GM18498 (cell line): ENCODE measurements around the gene RPH3AL.
"Not testable (repeated sequence)": the region's sequence is repeated elsewhere in the genome, so short reads cannot be mapped to it uniquely, and the experiment has no call there.

Experiments used
- ATAC-seq: cut with Tn5 transposase; IDR thresholded peaks from one replicate; pipeline ENCODE4 v1.9.1; 2021; ENCODE audit warnings: mild to moderate bottlenecking, moderate library complexity; ENCODE audit not compliant: unreplicated experiment

Gene RPH3AL

DNA sequence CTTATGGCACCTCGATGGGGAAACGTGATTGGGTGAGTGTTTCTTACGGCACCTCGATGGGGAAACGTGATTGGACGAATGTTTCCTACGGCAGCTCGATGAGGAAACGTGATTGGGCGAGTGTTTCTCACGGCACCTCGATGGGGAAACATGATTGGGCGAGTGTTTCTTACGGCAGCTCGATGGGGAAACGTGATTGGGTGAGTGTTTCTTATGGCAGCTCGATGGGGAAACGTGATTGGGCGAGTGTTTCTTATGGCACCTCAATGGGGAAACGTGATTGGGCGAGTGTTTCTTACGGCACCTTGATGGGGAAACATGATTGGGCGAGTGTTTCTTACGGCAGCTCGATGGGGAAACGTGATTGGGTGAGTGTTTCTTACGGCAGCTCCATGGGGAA is 146.1 kb downstream of the RPH3AL start:
- not testable (repeated sequence) for ATAC-seq

DNA sequence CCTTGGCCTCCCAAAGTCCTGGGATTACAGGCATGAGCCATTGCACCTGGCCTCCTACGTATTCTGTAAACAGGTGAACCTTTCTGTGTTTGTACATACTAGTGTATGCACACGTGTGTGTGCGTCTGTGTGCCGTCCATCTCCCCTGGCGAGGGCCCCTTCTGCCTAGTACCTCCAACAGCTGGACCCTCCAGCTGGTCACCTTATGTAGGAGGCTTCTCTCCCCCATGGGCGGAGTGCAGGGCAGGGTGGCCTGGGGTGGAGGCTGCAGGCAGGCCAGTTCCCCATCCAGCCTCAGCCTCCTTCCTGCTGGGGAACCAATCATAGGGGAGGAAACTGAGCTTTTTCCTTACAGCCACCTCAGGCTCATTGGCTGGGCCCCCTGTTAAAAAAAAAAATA is 146.8 kb downstream of the RPH3AL start:
- ATAC-seq = no peak

DNA sequence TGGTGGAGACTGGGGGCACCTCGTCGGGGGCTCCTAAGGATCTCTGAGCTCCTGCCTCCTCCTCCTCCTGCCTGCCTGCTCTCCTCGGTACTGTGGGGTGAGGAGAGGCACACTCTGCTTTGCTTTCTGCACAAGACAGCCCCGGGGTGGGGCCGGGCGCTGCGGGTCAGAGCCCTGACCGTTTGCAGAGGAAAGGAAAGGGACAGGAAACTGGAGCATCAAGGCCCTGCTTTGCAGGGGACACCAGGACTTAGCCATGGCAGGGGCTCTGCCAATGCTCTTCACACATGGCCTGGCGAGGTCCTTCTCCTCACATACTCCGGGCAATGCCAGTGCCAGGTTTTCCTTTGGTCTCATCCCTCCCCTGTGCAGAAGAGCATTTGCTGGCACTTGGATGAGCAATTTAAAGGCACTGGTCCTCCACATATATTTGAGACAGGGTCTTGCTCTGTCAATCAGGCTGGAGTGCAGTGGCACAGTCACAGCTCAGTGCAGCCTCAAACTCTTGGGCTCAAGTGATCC is 147.4 kb downstream of the RPH3AL start:
- no peak for ATAC-seq

DNA sequence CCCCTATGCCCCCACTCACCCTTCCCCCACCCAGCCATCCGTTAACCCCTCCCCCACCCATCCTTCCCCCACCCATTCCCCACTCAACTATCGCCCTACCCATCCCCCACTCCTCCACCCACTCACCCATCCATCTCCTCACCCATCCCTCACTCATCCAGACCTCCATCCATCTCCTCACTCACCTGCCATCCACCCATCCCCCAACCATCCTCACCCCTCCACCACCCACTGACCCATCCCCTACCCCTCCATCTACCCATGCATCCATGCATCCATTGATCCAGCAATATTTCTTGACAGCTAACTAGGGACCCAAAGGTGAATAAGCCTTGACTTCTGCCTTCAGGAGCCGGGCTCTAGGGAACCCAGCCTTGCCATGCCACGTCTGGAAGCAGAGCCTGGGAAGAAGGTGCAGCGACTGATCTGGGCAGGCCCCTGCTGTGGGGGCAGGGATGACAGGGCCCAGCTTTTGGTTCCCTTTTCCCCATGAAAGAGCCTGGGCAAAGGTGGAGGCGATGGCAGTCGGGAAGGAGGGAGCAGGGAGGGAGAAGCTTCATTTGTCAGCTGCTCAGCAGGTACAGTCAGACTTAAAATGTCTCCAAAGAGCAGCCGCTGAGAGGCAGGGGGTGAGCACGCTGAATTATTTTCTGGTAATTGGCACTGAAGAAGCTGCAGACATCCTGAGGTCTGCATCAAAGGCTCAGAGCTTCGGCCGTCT is 148.0 kb downstream of the RPH3AL start:
- no peak for ATAC-seq

DNA sequence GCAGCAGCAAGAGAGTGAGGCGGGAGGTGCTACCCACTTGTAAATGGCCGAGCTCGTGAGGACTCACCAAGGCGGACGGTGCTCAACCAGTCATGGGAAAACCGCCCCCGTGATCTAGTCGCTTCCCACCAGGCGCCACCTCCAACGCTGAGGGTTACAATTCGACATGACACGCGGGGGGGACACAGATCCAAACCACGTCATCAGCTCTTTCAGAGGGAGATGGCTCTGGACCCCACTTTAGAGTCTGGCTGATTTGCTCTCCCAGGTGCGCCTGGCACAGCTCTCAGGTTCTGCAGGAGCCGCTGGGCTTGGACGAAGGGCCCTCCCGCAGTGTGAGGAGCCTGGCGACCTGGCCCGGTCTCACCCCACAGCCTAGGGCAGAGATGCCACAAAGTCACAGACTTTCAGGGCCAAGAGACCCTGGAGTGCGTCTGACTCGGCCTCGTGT is 150.1 kb downstream of the RPH3AL start:
- ATAC-seq = no peak

DNA sequence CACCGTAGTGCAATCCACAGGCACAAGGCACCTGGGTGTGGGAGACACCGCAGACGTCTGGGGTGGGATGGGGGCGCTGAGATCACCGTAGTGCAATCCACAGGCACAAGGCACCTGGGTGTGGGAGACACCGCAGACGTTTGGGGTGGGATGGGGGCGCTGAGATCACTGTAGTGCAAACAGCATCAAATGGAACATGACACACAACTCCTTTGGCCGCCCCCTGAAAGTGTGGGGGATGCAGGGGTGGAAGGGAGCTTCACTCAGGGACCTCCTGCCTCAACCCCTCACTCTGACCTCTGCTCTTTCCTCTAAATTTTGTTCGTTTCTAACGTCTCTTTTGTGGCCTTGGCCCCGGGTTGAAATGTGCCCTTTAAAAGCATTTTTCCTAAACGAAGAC is 150.9 kb downstream of the RPH3AL start:
- not testable (repeated sequence) for ATAC-seq

DNA sequence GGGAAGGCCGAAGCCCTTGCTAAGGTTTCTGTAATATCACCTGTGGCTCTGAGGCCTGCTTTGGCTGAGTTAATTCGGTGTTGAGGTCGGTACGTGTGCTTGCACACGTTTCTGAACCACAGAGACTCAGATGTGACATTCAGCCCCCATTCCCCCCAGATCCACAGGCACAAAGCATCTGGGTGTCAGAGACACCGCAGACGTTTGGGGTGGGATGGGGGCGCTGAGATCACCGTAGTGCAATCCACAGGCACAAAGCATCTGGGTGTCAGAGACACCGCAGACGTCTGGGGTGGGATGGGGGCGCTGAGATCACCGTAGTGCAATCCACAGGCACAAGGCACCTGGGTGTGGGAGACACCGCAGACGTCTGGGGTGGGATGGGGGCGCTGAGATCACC is 151.3 kb downstream of the RPH3AL start:
- not testable (repeated sequence) for ATAC-seq

DNA sequence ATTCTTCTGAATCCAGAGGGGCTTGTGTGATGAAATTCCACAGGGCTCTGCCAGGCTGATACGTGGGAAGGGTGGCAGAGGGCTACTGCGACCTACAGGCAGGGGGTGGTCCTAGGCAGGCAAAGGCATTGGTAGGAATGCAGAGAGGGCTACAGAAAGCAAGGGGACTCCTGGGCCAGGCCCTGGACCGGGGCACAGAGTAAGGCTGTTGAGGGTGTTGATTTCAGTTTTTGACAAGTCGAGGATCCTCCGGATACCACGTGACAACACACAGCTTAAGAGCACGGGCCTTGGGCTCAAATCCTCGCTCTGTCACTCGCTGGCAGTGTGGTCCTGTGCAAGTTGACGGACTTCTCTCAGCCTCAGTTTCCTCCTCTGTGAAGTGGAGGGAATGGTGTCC is 152.0 kb downstream of the RPH3AL start:
- ATAC-seq = no peak

DNA sequence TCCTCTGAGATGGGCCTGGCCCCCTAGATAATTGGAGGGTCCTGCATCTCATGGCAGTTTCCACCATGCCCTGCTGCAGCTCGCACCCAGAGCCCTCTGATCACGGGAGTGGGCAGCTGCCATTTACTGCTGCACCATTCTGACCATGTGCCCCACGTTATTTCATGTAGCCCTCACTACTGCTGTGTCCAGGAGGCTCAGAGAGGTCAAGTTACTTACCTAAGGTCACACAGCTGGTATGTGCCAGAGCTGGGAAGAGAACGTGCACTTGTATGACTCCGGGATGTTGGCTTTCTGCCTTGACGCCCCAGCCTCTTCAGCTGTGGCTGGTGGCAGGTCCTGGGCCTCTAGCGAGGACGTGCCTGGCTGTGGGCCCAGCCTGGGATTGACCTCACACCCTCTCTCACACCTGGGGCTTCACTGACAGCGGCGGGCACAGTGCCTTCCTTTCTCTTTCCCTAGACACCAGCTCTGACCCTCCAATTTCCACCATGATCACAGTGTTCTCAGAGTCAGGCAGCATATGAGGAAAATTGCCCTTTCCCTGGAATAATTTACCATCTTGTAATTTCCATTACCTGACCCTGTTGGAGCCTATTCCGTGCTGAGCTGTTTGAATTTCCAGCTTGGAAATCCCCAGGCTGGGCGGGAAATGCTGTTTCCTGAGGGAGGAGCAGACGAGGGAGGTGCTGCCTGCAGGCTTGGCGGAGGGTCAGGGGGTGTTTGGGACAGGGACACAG is 152.6 kb downstream of the RPH3AL start:
- ATAC-seq = no peak

DNA sequence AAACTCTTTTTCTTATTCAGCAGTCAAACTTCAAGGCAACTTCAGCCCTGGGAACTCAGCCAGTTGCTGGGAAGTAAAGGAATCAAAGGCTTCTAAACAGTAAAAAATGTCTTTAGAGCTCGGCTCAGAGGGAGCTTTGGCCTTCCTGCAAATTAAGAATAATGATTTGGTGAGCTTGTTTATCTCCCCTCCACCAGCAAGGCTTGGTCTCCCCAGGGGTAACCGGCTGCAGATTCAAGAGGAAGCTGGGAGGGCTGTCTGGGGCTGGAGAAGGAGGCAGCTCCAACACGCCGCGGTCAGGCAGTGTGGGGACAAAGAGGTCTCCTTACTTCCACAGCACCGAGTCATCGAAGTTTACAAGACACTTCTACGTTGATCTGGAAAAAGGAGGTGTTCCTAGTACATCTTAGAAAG is 153.4 kb downstream of the RPH3AL start:
- ATAC-seq = no peak

DNA sequence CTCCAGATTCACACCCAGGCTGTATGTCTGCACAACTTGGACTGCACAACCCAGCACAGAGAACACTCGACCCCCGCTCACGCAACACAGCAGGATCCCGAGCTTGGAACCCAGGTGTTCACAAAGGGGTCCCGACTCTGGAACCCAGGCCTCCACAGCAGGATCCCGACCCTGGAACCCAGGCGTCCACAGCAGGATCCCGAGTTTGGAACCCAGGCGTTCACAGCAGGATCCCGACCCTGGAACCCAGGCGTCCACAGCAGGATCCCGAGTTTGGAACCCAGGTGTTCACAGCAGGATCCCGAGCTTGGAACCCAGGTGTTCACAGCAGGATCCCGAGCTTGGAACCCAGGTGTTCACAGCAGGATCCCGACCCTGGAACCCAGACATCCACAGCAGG is 154.4 kb downstream of the RPH3AL start:
- not testable (repeated sequence) for ATAC-seq

DNA sequence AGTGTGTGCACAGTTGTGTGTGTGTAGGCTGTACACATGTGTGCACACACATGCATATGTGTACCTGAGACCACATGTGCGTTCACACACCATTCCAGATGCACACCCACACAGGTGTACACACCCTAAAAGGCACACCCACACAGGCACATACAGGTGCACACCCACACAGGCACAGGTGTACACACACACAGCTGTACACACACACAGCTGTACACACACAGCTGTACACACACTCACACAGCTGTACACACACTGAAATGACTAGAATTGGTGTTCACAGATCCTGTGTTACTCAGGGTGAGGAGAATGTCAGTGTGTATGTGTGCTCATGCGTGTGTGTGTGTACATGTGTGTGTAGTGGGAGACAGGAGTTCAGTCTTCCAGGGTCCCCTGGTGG is 155.3 kb downstream of the RPH3AL start:
- ATAC-seq = no peak

DNA sequence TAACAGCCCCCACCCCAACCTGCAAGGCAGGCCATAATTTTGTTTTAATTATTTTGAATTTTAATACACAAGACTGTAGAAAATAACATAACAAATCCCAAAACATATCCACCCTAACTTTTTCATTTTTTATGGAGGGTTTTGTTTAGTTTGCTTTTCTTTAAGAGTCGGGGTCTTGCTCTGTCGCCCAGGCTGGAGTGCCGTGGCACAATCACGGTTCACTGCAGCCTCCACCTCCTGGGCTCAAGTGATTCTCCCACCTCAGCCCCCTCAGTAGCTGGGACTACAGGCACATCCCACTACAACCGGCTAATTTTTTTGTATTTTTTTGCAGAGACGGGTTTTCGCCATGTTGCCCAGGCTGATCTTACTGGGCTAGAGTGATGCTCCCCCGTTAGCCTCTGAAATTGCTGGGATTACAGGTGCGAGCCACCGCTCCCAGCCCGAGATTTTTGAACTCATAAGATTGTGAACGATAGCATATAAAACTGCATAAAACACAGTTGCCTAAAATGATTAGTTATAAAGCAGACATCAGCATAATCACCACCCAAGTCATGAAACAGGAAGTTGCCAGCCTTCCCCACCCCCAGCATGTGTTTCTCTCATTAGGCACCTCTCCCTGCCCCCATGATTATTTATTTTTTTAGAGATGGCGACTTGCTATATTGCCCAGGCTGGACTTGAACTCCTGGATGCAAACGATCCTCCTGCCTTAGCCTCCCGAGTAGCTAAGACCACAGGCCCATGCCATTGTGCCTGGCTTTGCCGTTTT is 157.6 kb downstream of the RPH3AL start:
- ATAC-seq = no peak

DNA sequence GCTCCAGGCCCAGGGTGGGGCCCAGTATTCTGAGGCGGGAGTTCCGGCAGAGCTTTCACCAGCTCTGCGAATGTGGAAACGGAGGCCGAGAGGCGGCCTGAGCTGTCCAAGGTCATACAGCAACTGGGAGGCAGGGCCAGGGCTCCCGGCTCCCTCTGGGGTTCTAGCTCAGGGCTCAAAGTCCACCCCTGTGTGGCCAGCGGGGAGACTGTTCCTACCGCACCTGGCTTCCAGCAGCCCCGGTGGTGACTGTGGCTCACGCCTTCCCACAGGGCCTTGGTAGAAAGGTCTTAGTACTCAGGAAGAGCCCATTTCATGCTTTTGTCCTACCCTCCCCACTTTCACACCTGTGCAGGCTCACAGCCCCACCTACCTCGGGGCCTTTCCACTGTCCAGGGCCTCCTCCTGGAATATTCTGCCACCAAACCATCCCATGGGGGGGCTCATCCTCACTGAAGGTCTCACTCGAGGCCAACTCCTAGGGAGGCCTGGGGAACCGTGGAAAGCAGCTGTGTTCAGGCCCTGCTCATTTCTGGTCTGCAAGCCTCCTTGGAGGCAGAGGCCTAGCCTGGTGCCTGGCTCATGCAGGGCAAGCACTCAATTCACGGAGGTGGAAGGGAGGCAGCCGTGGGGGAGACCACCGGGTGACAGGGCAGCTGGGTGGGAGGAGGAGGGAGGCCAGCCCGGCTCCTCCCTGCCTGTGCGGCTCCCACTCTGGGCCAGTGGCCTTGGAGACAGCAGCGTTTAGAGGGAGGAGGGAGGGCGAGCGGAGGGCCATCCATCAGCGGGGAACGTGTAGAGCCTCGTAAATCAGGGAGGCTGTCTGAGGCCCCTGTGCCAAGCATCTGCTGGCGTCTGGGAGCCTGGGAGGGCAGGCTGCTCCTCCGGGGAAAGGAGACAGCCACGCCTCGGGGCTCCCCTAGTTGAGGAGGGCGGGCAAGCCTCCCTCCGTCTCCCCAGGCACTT is 158.5 kb downstream of the RPH3AL start:
- no peak for ATAC-seq

DNA sequence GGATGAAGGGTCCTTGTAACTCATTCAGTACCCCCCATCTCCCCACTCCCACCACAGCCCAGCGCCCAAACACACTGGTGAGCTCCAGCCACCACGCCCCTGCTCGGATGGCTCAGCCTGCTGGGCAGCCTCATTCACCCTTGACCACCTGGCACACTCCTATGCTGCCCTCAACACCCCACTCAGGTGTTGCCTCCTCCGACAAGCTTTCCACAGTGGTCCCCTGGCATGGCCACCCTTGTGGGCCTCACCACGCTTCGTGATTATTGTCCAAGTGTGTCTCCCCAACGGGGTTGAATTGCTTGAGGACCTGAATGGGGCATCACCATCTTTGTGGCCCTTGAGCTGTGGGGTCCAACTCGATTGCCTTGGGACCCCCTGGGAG is 159.2 kb downstream of the RPH3AL start:
- ATAC-seq = no peak

DNA sequence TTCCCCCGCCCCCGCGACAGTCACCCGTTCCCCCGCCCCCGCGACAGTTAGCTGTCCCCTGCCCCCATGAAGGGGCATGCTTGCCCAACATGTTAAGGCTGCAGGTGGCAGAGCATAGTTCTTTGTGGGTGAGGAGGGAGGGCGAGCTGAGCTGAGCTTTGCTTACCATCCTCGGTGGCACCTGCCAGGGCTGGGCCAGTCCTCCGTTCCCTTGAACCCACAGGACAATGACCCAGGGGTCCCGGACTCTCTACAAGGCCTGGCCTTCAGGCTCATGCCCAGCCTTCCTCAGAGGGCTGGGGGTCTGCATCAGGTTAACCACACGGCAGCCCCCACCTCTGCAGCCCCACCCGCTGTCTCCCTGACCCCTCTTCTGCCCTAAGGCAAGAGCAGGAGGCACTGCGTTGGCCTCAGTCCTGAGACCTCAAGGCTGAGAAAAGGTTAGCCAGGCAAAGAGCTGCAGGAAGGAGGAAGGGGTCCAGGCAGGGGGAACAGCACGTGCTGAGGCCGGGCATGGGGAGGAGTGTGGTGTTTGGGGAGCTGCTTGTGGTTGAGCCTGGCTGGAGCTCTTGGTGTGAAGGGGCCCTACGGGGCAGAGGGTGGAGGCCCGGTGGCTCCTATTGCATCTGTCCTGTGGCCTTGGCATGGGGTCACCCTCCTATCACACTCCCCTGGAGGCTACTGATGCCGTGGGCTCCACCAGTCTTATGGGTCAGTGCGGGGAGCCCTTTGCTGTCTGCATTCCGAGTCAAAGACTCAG is 159.8 kb downstream of the RPH3AL start:
- no peak for ATAC-seq

DNA sequence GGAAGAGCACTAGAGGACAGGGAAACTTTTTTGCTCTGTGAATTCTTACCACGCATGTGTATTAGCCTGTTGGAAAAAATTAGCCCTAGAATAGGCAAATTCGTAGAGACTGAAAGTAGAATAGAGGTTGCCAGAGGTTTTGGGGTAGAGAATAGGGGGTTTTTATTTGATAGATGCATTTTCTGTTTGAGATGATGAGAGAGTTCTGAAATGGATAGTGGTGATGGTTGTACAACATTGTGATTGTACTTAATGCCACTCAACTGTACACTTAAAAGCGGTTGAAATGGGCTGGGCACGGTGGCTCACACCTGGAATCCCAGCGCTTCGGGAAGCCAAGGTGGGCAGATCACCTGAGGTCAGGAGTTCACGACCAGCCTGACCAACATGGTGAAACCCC is 163.2 kb downstream of the RPH3AL start:
- no peak for ATAC-seq

DNA sequence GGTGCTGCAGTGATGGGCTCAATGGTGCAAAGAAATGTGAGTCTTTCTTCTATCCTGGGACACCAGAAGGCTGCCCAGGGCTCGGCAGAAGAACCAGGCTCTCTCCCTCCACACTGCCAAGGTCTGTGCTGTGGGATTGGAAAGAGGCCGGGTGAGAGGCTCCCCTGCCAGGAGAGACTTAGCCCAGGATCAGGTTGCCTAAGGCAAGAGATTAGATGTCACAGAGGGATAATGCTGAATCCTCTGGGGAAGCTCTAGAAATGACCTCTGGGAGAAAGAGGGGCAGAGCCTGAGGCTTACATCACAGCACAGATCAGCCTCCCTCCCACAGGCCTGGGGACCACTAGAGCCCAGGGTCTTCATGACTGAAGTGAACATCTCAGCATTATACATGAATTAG is 165.5 kb downstream of the RPH3AL start:
- no peak for ATAC-seq

DNA sequence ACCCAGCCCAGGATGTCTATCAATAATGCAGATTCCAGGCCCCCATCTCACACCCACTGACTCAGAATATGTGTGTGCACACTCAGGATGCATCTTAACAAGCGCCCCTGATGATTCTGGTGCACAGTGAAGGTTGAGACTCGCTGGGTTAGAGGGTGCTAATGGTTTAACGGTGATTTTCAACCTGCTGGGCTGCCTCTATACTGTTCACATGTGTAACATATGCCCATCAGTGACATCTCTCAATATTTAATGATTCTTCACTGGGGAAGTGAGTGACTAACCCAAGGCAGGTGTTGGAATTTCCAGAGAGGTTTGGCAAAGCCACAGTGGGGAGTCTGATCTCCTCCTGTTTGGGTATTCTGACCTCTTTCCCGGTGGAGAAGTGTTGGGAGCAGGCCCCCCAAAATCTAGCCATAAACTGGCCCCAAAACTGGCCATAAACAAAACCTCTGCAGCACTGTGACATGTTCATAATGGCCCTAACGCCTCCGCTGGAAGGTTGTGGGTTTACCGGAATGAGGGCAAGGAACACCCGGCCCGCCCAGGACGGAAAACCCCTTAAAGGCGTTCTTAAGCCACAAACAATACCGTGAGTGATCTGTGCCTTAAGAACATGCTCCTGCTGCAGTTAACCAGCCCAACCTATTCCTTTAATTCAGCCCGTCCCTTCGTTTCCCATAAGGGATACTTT is 167.0 kb downstream of the RPH3AL start:
- no peak for ATAC-seq
